Astrocyte (in vitro differentiated cells and primary cell): ENCODE results near the gene IRF2.

Experiments used
- CTCF ChIP-seq: IDR thresholded peaks from 2 replicates; pipeline ENCODE4 v1.5.1; 2011; ENCODE audit warnings: low read depth, mild to moderate bottlenecking, inconsistent platforms, low read length, moderate library complexity; ENCODE audit not compliant: insufficient read depth
- EZH2 ChIP-seq: IDR thresholded peaks from 2 replicates; pipeline ENCODE4 v1.6.1; 2012; ENCODE audit warnings: mild to moderate bottlenecking, low read length, inconsistent platforms; ENCODE audit not compliant: insufficient read depth

DNA sequence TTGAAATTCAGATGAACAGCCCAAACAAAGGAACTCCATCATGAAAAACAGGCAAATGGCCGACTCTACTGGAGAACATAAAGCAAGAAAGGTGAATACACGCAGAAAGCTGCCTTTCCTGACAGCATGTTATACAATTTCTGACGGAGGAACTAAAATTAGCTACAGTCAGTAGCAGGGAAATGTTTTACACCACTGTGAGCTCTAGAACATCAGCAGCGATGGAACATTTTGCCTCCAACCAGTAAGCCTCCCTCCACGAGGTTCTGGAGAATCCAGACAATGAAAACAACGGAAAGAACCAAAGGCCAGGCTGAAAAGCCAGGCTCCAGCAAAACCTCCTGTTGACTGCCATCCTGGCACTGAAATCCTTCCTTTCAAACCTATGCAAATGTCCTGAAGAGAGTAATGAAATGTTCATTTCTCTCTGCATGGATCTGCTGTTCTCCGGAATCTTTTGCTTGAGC is 78.9 kb downstream of the IRF2 start:
- TF ChIP-seq CTCF (no peak), EZH2 (no peak)
